DND-41 (cell line): ENCODE results near the gene SIRPB2.

Source experiments
- CTCF ChIP-seq: IDR thresholded peaks from 2 replicates; pipeline ENCODE4 v1.5.1; 2012; ENCODE audit warnings: borderline replicate concordance, low read length, moderate library complexity, mild to moderate bottlenecking; ENCODE audit not compliant: poor library complexity, severe bottlenecking; ENCODE audit errors: extremely low read depth
- EZH2 ChIP-seq: IDR thresholded peaks from 3 replicates; pipeline ENCODE4 v1.6.1; 2012; ENCODE audit warnings: borderline replicate concordance, low read depth, mild to moderate bottlenecking, moderate library complexity, low read length, inconsistent platforms; ENCODE audit not compliant: severe bottlenecking

DNA sequence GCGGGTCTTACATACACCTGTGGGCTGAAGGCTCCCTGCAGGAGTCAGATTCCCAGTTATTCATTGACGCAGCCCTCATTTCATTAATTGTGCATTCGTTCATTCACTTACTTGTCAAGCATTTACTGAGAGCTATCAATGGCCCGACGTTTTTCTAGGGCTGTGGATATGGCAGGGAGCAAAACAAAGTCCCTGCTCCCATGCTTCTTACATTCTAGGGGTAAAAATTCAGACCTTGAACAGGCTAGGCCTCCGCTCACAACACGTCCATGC lies 24.2 kb downstream of the SIRPB2 start:
- no peak for TF ChIP-seq EZH2
- TF ChIP-seq CTCF: no peak
